Testis (tissue), 2 donors: Measurements from ENCODE around the gene DDAH2.

Experiments used
- POLR2A ChIP-seq: fragments of 450-650 bp; IDR thresholded peaks from one replicate; pipeline ENCODE4 v1.6.1; 2017; ENCODE audit warnings: antibody characterized with exemption, mild to moderate bottlenecking, moderate library complexity
- TF ChIP-seq, protein P1 (sequence below), 3 experiments: fragments of 450-650 bp in 2 of 3; fragments of 200-600 bp in 1 of 3; sonication (generic) in 1 of 3; IDR thresholded peaks; one replicate each; pipeline ENCODE4 v1.5.1; 2016 to 2019; ENCODE audit warnings: antibody characterized with exemption in 3 of 3, mild to moderate bottlenecking in 2 of 3, moderate library complexity in 1 of 3

DNA sequence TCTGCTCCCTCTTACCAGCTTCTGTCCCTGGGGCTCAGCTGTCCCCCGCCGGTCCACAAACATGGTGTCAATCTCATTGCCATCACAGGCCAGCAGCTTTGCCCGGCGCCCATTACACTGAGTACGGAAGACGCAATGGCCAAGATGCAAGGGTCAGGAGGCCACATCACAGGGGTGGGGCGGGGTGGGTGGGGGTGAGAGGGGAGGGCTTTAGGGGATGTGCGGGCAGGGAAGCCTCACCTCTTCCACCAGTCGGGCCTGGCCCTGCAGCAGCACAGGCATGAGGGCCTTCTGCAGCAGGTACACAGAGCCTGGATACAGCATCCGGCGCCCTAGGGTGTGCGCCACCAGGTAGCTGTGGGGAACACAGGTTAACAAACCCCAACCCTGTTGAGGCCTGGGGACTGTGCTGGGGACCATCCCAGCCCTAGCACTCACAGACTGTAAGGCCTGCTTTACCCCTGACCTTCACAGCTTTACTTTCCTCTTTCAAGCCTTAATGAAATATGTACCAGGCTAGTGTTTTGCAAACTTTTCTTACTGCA is 37.5 kb downstream of the DDAH2 start:
- TF ChIP-seq, protein P1, sequence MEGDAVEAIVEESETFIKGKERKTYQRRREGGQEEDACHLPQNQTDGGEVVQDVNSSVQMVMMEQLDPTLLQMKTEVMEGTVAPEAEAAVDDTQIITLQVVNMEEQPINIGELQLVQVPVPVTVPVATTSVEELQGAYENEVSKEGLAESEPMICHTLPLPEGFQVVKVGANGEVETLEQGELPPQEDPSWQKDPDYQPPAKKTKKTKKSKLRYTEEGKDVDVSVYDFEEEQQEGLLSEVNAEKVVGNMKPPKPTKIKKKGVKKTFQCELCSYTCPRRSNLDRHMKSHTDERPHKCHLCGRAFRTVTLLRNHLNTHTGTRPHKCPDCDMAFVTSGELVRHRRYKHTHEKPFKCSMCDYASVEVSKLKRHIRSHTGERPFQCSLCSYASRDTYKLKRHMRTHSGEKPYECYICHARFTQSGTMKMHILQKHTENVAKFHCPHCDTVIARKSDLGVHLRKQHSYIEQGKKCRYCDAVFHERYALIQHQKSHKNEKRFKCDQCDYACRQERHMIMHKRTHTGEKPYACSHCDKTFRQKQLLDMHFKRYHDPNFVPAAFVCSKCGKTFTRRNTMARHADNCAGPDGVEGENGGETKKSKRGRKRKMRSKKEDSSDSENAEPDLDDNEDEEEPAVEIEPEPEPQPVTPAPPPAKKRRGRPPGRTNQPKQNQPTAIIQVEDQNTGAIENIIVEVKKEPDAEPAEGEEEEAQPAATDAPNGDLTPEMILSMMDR (IDR thresholded peaks at IDR 0.05), result no peak
- no peak for TF ChIP-seq POLR2A
